Amygdala (tissue), 56 donors: ENCODE measurements around the gene CDK3.
"Not testable (repeated sequence)": the region's sequence is repeated elsewhere in the genome, so short reads cannot be mapped to it uniquely, and the experiment has no call there.

ENCODE experiments used
- DNase-seq, 56 donors: peaks; one replicate each; lab custom pipeline; 2025; lab: John Stamatoyannopoulos, UW

The CDK3 gene

DNA sequence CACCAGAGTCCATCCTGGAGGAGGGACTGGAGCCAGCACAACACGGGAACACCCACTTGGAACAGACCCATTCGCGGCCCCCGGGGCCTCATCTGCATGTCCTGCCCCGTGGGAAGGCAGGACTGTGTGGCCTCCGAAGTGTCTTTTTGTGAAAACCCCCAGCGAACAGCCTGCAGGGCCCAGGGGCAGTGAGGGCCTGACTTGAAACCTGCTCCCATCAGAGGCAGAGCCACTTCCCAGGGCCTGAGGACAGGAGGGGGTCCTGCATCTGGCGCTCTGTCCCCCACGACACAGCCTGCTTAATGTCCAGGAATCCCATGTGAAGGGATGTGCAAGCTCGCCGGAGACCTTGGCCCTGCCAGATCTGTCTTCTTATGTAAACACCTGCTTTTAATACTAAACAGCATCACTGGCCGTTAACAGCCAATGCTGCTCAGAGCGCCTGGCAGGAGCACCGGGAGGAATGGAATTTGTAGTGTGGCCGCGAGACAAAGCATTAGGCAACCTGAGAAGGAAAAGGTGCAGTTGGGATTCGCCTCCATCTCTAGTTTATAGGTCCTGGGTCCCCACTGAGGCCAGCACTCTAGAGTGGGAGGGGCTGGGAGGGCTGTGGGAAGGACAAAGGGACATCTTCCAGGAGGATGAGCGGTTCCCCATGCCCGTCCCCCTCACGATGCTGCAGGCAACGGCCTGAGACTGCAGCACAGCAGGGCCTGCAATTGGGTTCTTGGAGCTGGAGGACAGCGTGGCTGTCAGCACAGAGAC, 36.0 kb downstream of the CDK3 start:
- no peak for DNase-seq

- DNase-seq: no peak
These were observed 37.4 kb downstream of the CDK3 start for GRCh38 chr17:76038050-76038449.

DNA sequence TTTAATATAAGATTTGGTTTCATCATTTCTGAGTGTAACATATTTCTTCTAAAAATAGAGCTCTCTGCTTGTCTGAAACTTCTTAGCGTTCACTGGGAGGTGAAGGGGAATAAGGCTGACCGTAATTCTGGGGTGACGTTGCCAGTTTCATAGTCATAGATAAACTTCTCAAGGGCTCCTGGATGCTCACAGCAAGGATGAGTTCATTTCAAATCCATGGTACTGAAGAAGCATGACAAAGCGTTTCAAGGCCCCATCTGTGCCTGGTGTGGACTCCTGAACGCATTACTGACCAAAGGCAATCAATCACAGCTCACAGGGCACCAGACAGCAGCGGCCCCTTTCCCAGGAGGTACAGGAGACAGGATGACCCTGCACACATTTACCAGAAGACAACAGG, 38.5 kb downstream of the CDK3 start:
- DNase-seq: no peak

GRCh38 chr17:76040376-76040775, 39.7 kb downstream of the CDK3 start:
- no peak for DNase-seq

- not testable (repeated sequence) for DNase-seq
These were observed 42.2 kb downstream of the CDK3 start for GRCh38 chr17:76042868-76043267.

GRCh38 chr17:76044475-76045007, 43.9 kb downstream of the CDK3 start:
- DNase-seq: not testable (repeated sequence)

- DNase-seq: no peak
These were observed 45.4 kb downstream of the CDK3 start for GRCh38 chr17:76046064-76046463.

GRCh38 chr17:76048025-76048605, 47.5 kb downstream of the CDK3 start:
- DNase-seq: no peak

DNA sequence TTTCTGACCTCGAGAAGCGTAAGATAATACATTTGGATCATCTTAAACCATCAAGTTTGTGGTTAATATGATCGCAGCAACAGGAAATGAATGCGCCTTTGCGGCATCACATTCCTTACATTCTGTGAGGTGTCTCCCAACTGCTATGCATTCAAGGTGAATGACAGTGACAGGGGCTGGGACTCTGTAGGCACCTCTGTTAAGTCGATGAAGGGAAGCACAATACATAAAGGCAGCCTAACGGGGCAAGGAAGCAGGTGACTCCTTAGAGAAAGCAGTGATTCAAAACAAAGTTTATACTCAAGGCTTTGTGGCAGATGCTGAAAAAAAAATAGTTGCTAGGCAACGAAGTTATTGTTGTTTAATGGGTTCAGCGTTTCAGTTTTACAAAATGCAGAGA, 48.1 kb downstream of the CDK3 start:
- DNase-seq: no peak

- DNase-seq: no peak
These were observed 48.6 kb downstream of the CDK3 start for GRCh38 chr17:76049239-76049638.

DNA sequence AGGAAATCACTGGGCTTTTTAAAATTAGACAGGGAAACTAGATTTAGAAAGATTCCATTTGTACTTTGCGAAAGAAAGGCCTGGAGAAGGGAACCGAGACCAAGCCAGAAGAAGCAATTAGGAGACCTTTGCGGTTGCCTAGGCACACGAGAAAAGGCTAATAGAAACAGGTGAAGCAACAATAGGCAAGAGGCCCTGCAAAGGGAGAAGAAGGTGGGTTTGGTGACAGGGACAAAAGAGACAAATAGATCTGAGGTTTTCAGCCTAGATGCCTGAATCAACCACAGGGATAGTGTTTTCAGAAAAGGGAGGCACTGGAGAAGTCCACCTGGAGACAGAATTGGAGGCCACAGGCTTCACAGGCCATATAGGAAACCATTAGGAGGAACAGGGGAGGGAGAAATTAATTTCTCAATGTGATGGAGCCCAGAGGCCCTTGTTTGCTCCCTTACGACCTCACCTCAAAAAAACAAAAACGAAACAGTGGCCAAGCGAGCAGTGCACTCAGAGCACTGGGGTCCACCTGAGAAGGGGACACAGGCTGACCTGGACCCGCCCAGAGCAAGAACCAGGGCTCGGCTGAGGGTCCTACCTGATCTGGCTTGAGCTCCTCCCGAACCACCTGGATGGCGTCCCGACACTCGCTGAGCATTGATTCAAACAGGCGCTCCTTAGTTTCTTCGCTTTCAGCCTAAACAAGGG, 49.3 kb downstream of the CDK3 start:
- DNase-seq: no peak

DNA sequence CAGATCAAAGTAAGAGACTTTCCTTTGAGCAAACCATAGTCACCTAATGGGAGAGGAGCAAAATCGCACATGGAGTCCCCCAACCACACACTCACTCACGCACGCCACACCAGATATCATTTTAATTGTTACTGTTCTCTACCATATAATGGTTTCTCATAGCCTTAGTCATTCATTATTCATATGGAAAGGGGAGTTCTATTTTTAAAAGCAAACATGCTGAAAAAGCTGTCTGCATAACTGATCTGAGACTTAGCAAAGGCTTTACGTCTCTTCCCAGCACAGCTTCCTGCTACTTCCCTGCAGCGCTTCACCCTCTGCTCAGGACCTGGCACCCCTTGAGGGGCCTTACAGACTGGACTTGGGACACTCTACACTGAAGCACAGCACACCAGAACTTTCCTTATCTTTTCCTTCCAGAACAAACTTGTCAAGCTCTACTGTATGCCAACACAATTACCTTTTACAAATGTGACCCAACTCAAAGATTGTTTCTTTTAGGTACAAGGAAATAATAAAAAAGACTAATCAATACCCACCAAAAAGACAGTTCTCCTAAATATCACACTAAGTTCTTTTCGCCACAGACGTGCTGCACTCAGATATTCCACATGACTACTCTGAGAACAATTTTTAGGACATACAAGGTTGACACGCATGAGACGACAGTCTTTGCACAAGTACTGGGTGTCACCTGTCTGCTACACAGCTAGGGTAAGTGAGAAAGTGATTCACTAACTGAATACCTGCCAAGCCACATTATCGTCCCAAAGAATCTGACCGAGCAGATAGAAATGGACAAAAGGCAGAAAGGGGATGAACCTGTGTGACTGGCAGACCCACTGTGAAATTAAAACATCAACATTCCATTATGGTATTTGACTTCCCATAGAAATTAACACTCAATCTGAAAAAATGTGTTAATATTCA, 50.1 kb downstream of the CDK3 start:
- DNase-seq: no peak

DNA sequence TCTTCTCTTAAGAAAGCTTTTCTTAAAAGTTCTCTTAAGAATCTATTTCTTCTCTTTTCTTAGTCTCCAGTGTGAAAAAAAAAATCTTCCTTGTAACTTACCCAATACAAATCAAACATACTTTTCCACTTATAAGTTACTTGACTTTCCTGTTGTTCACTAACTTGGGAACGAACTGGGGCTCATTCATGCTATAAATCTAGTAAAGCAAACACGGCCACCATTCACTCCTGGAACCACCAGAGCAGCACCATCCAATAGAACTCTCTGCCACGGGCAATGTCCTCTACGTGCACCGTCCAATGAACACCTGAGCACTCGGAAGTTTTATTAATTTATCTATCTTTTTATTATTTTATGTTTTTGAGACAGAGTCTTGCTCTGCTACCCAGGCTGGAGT, 50.9 kb downstream of the CDK3 start:
- no peak for DNase-seq

GRCh38 chr17:76053246-76054111, 52.8 kb downstream of the CDK3 start:
- DNase-seq: no peak

- DNase-seq: no peak
These were observed 53.4 kb downstream of the CDK3 start for GRCh38 chr17:76054112-76054476.
